ENCODE data around the gene ZNF83.

Gene ZNF83

GRCh38 chr19:52670046-52670445 lies 31.9 kb upstream of the ZNF83 start:
- peak; percentile 34 for DNase-seq (ENCODE audit: low spot score)
- CTCF ChIA-PET: no interaction called here

DNA sequence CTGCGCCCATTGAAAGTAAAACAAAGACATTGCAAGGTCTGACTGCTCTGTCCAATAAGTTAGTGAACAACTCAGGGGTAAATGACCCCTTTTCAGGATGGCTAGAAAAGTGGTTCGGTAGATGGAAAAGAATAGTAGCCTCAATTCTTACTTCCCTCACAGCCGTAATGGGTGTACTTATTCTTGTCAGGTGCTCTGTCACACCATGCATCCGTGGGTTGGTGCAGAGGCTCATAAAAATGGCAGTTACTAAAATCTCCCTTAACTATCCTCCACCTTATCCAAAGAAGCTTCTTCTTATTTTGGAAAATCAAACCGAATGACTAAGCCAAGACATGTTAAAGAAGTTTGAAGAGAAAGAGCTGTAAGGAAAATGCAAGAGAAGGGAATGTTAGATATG lies 31.4 kb upstream of the ZNF83 start:
- TF ChIP-seq, protein P1, sequence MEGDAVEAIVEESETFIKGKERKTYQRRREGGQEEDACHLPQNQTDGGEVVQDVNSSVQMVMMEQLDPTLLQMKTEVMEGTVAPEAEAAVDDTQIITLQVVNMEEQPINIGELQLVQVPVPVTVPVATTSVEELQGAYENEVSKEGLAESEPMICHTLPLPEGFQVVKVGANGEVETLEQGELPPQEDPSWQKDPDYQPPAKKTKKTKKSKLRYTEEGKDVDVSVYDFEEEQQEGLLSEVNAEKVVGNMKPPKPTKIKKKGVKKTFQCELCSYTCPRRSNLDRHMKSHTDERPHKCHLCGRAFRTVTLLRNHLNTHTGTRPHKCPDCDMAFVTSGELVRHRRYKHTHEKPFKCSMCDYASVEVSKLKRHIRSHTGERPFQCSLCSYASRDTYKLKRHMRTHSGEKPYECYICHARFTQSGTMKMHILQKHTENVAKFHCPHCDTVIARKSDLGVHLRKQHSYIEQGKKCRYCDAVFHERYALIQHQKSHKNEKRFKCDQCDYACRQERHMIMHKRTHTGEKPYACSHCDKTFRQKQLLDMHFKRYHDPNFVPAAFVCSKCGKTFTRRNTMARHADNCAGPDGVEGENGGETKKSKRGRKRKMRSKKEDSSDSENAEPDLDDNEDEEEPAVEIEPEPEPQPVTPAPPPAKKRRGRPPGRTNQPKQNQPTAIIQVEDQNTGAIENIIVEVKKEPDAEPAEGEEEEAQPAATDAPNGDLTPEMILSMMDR (conservative IDR thresholded peaks at IDR 0.05; ENCODE audit: low read depth): no peak
- POLR2A ChIA-PET (ENCODE audit: low non-redundant PET): no interaction called here
- CTCF ChIA-PET: no interaction called here

More at GRCh38 chr19:52670046-52670445, 31.9 kb upstream of the ZNF83 start:
- POLR2A ChIA-PET (ENCODE audit: low non-redundant PET): no interaction called here
- H3K27ac ChIP-seq: no peak overlapping the region
- TF ChIP-seq, protein P1 (conservative IDR thresholded peaks at IDR 0.05; ENCODE audit: low read depth): no peak

DNA sequence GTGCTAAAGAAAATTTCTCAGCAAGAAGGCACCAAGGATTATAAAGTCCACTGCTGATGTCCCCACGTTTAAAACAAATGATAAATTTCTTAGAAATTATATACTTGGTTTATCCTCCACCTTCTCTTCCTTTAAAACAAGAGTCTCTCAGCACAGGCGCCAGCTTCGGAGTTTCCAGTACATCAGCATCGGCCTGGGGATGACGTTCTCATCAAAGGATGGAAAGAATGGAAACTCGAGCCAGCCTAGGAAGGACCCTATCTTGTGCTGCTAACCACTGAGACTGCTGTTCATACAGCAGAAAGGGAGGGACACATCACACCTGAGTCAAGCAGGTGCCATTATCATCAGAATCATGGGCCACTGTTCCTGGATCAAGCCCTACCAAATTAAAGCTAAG lies 29.8 kb upstream of the ZNF83 start:
- DNase-seq (ENCODE audit: low spot score): no peak
- CTCF ChIA-PET: no interaction called here
- TF ChIP-seq, protein P1 (conservative IDR thresholded peaks at IDR 0.05; ENCODE audit: low read depth): no peak
- POLR2A ChIA-PET (ENCODE audit: low non-redundant PET): no interaction called here
- H3K27ac ChIP-seq: no peak overlapping the region

More for the DNA sequence above, 31.4 kb upstream of the ZNF83 start:
- no peak for DNase-seq (ENCODE audit: low spot score)
- no peak overlapping the region for H3K27ac ChIP-seq

- ChIA-PET POLR2A (ENCODE audit: low non-redundant PET) (no interaction called here), CTCF (no interaction called here)
- no peak overlapping the region for H3K27ac ChIP-seq
- TF ChIP-seq, protein P1 (conservative IDR thresholded peaks at IDR 0.05; ENCODE audit: low read depth): no peak
- no peak for DNase-seq (ENCODE audit: low spot score)
These were observed 28.4 kb upstream of the ZNF83 start for GRCh38 chr19:52666506-52666905.

DNA sequence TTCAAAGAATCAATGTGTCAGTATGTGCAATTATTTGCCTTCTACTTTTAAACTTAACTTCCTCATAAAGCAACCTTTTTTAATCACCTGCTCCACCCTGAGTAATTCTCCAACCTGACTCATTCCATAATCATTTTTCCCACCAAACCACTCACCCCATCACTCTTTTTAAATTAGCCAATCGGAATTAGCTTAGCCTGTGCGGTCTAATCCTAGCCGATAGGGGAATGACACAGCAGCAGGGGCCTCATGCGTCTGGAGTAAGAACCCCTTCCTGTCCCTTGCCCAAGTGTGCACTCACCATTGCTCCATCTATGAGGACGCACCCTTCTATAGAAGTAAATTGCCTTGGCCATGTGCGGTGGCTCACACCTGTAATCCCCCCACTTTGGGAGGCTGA lies 27.4 kb upstream of the ZNF83 start:
- CTCF ChIA-PET: no interaction called here
- DNase-seq (ENCODE audit: low spot score): peak; percentile 21
- POLR2A ChIA-PET (ENCODE audit: low non-redundant PET): no interaction called here
- H3K27ac ChIP-seq: no peak overlapping the region
- TF ChIP-seq, protein P1 (conservative IDR thresholded peaks at IDR 0.05; ENCODE audit: low read depth): no peak

GRCh38 chr19:52665027-52665426 lies 26.9 kb upstream of the ZNF83 start:
- POLR2A ChIA-PET (ENCODE audit: low non-redundant PET): no interaction called here
- CTCF ChIA-PET: no interaction called here
- TF ChIP-seq, protein P1 (conservative IDR thresholded peaks at IDR 0.05; ENCODE audit: low read depth): no peak
- no peak overlapping the region for H3K27ac ChIP-seq
- DNase-seq (ENCODE audit: low spot score): no peak

GRCh38 chr19:52664461-52664860 lies 26.3 kb upstream of the ZNF83 start:
- POLR2A ChIA-PET (ENCODE audit: low non-redundant PET): no interaction called here
- CTCF ChIA-PET: no interaction called here
- TF ChIP-seq, protein P1 (conservative IDR thresholded peaks at IDR 0.05; ENCODE audit: low read depth): no peak
- DNase-seq (ENCODE audit: low spot score): no peak
- no peak overlapping the region for H3K27ac ChIP-seq

Measured in RWPE1 (cell line).